IgD-negative memory B cell (primary cell): ENCODE data around the gene FOXA2. TPM values are rescaled to one million over a fixed set of nuclear protein-coding genes. Genes with fewer than 3 reads are reported as not detected.
"Not testable (repeated sequence)": the region's sequence is repeated elsewhere in the genome, so short reads cannot be mapped to it uniquely, and the experiment has no call there.

ENCODE experiments used
- H3K27ac Mint-ChIP-seq, 3 donors: one replicate each; pipeline ENCODE4 v1.8.0; 2020 to 2022; ENCODE audit warnings: mild to moderate bottlenecking in 3 of 3, mixed read lengths in 3 of 3, moderate library complexity in 1 of 3
- H3K27me3 Mint-ChIP-seq: one replicate; pipeline ENCODE4 v1.8.0; 2021; ENCODE audit warnings: mixed read lengths
- H3K36me3 Mint-ChIP-seq: one replicate; pipeline ENCODE4 v1.8.0; 2020; ENCODE audit warnings: mild to moderate bottlenecking, mixed read lengths
- H3K4me1 Mint-ChIP-seq, 3 donors: one replicate each; pipeline ENCODE4 v1.8.0; 2020 to 2022; ENCODE audit warnings: mixed read lengths in 3 of 3, mild to moderate bottlenecking in 1 of 3
- H3K4me3 Mint-ChIP-seq, 4 donors: one replicate each; pipeline ENCODE4 v1.8.0; 2020 to 2022; ENCODE audit warnings: mild to moderate bottlenecking in 4 of 4, mixed read lengths in 4 of 4, moderate library complexity in 3 of 4
- H3K9me3 Mint-ChIP-seq, 3 donors: one replicate each; pipeline ENCODE4 v1.8.0; 2020 to 2021; ENCODE audit warnings: mixed read lengths in 3 of 3, mild to moderate bottlenecking in 1 of 3
- polyA plus RNA-seq: library from polyadenylated mRNA; unstranded; fragments of 300-500 nt; fragmentation: Illumina TruSeq; gene quantifications from one replicate; pipeline ENCODE4 v1.2.3, GENCODE V29; 2021

The FOXA2 gene
- polyA plus RNA-seq, 1 donor from 2014 or later: not detected

GRCh38 chr20:22599258-22599657 is 14.9 kb upstream of the FOXA2 start:
- not testable (repeated sequence) for H3K36me3 Mint-ChIP-seq, H3K4me1 Mint-ChIP-seq, H3K9me3 Mint-ChIP-seq, H3K27me3 Mint-ChIP-seq, H3K4me3 Mint-ChIP-seq, H3K27ac Mint-ChIP-seq

- Mint-ChIP-seq H3K9me3 (peaks cover 0 to 3% (median 0%) of the 10 kb centered on the region in 3 donors), H3K4me3 (no peak overlapping the region), H3K36me3 (no peaks in the 10 kb centered on the region), H3K4me1 (no peaks in the 10 kb centered on the region), H3K27me3 (peaks cover 2% of the 10 kb centered on the region), H3K27ac (no peak overlapping the region)
Measured at GRCh38 chr20:22597303-22597702, 12.9 kb upstream of the FOXA2 start.

GRCh38 chr20:22590662-22591061 is 6.3 kb upstream of the FOXA2 start:
- H3K36me3 Mint-ChIP-seq: peaks cover 1% of the 10 kb centered on the region
- H3K27ac Mint-ChIP-seq: no peak overlapping the region
- H3K4me3 Mint-ChIP-seq: no peak overlapping the region
- peaks cover 27% of the 10 kb centered on the region for H3K27me3 Mint-ChIP-seq
- H3K9me3 Mint-ChIP-seq: peaks cover 0 to 3% (median 1%) of the 10 kb centered on the region in 3 donors
- peaks cover 0 to 2% (median 0%) of the 10 kb centered on the region in 3 donors for H3K4me1 Mint-ChIP-seq

GRCh38 chr20:22586645-22587310 is 2.4 kb upstream of the FOXA2 start:
- Mint-ChIP-seq H3K27ac (no peak overlapping the region), H3K36me3 (peaks cover 1% of the 10 kb centered on the region), H3K9me3 (peaks cover 0 to 3% (median 1%) of the 10 kb centered on the region in 3 donors), H3K4me1 (peaks cover 0 to 2% (median 0%) of the 10 kb centered on the region in 3 donors), H3K4me3 (peak overlapping the region in 1 of 4 donors; percentile 51), H3K27me3 (peaks cover 36% of the 10 kb centered on the region)

GRCh38 chr20:22585786-22586493 is 1.6 kb upstream of the FOXA2 start:
- Mint-ChIP-seq H3K9me3 (peaks cover 0 to 3% (median 1%) of the 10 kb centered on the region in 3 donors), H3K27me3 (peaks cover 41% of the 10 kb centered on the region), H3K36me3 (peaks cover 1% of the 10 kb centered on the region), H3K27ac (no peak overlapping the region), H3K4me1 (peaks cover 0 to 2% (median 0%) of the 10 kb centered on the region in 3 donors), H3K4me3 (peak overlapping the region in 1 of 4 donors; percentile 17)

- H3K9me3 Mint-ChIP-seq: peaks cover 0 to 3% (median 1%) of the 10 kb centered on the region in 3 donors
- H3K27me3 Mint-ChIP-seq: peaks cover 47% of the 10 kb centered on the region
- H3K27ac Mint-ChIP-seq: no peak overlapping the region
- H3K4me1 Mint-ChIP-seq: peaks cover 0 to 2% (median 0%) of the 10 kb centered on the region in 3 donors
- H3K36me3 Mint-ChIP-seq: peaks cover 1% of the 10 kb centered on the region
- no peak overlapping the region for H3K4me3 Mint-ChIP-seq
Measured at GRCh38 chr20:22584922-22585785, 782 bp upstream of the FOXA2 start.

DNA sequence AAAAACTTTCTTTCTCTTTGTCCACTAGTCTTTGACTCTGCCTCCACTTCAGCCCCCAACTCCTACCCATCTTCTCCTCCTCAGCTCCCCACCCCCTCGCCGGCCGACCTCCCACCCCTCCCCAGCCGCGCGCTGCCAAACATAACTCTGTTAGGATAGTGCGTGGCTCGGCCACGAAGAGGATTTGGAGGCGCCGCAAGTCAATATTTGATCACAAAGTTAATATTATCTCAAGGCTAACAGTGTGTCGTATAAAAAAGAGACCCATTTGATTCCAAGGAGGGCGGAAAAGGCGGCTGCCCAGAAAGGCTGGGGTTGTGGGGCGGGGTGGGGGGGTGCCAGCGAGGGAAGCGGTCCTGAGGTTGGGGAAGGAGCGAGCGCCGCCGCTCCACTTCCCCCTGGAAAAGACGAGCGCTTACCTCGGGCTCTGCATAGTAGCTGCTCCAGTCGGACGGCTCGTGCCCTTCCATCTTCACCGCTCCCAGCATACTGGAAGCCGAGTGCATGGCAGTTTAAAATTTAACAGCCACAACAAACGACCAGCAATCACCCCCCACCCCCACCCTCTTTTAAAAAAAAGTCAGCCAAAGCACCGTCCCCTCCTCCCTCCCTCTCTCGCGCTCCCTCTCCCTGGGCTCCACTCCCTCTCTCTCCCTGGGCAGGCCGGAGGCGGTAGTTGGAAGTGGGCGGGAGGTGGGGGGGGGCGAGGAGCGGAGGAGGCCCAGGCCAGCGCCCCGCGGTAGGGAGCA is 425 bp downstream of the FOXA2 start:
- Mint-ChIP-seq H3K36me3 (peaks cover 1% of the 10 kb centered on the region), H3K27ac (no peak overlapping the region), H3K27me3 (peaks cover 47% of the 10 kb centered on the region), H3K4me3 (peak overlapping the region in 1 of 4 donors; percentile 37), H3K9me3 (peaks cover 0 to 1% (median 0%) of the 10 kb centered on the region in 3 donors), H3K4me1 (peaks cover 0 to 2% (median 0%) of the 10 kb centered on the region in 3 donors)

GRCh38 chr20:22582964-22583772 is 1.2 kb downstream of the FOXA2 start:
- peaks cover 47% of the 10 kb centered on the region for H3K27me3 Mint-ChIP-seq
- H3K4me1 Mint-ChIP-seq: peaks cover 0 to 2% (median 0%) of the 10 kb centered on the region in 3 donors
- peaks cover 0 to 1% (median 0%) of the 10 kb centered on the region in 3 donors for H3K9me3 Mint-ChIP-seq

GRCh38 chr20:22582386-22582963 is 1.9 kb downstream of the FOXA2 start:
- H3K4me3 Mint-ChIP-seq: no peak overlapping the region
- peaks cover 52% of the 10 kb centered on the region for H3K27me3 Mint-ChIP-seq
- H3K9me3 Mint-ChIP-seq: peaks cover 0 to 1% (median 0%) of the 10 kb centered on the region in 3 donors
- H3K36me3 Mint-ChIP-seq: peaks cover 1% of the 10 kb centered on the region
- peaks cover 0 to 2% (median 0%) of the 10 kb centered on the region in 3 donors for H3K4me1 Mint-ChIP-seq
- H3K27ac Mint-ChIP-seq: no peak overlapping the region

More at GRCh38 chr20:22582964-22583772, 1.2 kb downstream of the FOXA2 start:
- H3K36me3 Mint-ChIP-seq: peaks cover 1% of the 10 kb centered on the region
- no peak overlapping the region for H3K27ac Mint-ChIP-seq
- no peak overlapping the region for H3K4me3 Mint-ChIP-seq

GRCh38 chr20:22581437-22582385 is 2.7 kb downstream of the FOXA2 start:
- Mint-ChIP-seq H3K4me1 (peaks cover 0 to 2% (median 0%) of the 10 kb centered on the region in 3 donors), H3K4me3 (peak overlapping the region in 1 of 4 donors; percentile 41), H3K9me3 (peaks cover 0 to 1% (median 0%) of the 10 kb centered on the region in 3 donors), H3K27ac (no peak overlapping the region), H3K36me3 (peaks cover 1% of the 10 kb centered on the region), H3K27me3 (peaks cover 49% of the 10 kb centered on the region)

DNA sequence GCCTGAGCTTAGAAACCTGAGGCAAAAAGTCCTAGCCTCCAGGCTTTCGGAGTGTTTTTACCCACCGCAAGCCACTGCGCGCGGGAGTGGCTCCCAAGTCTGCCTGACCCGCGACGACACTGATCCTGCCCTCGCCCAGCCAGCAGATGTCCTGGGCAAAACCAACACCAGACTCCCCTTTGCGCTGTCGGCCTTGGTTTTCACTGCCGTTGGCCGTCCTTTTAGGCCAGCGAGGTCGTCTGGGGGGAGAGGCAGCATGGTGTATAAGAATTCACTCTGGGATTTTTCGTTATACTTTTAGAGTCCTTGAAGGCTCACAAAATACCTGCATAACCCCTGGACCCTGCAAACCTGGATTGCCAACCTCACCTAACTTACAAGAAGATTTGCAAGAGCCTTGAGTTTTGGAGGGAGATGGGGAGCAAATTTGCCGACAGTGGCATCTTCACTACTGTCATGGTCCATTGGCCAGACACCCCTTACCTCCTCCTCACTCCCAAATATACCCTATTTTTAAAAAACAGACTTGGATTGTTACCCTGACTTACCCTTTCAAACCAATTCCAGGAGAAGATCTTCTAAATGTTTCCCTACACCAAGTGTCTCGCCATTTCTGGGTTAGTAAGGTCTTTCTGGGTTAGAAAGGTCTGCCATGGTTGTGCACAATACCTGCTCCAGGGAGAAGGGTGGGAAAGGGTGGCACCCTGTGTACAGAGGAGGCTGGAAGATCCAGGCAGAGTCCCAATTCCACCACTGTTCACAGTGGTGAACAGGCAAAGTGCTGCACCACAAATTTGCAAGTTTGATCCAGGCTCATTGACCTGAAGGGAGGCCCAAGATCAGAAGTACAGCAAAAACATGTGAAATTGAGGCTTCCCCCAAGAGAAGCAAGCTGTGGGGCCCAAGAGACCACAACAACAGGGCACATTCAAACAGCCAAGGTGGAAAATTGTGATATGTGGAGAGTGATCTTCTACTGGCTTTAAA is 4.4 kb downstream of the FOXA2 start:
- H3K27me3 Mint-ChIP-seq: peaks cover 52% of the 10 kb centered on the region
- H3K27ac Mint-ChIP-seq: peak overlapping the region in 1 of 3 donors; percentile 9
- no peak overlapping the region for H3K4me3 Mint-ChIP-seq
- H3K4me1 Mint-ChIP-seq: no peaks in the 10 kb centered on the region
- no peaks in the 10 kb centered on the region for H3K36me3 Mint-ChIP-seq
- no peaks in the 10 kb centered on the region for H3K9me3 Mint-ChIP-seq

- no peak overlapping the region for H3K4me3 Mint-ChIP-seq
- no peak overlapping the region for H3K27ac Mint-ChIP-seq
- H3K9me3 Mint-ChIP-seq: no peaks in the 10 kb centered on the region
- no peaks in the 10 kb centered on the region for H3K36me3 Mint-ChIP-seq
- H3K4me1 Mint-ChIP-seq: no peaks in the 10 kb centered on the region
- peaks cover 56% of the 10 kb centered on the region for H3K27me3 Mint-ChIP-seq
Measured at GRCh38 chr20:22579119-22579427, 5.3 kb downstream of the FOXA2 start.
